ENCODE results near the gene PNN.

DNA sequence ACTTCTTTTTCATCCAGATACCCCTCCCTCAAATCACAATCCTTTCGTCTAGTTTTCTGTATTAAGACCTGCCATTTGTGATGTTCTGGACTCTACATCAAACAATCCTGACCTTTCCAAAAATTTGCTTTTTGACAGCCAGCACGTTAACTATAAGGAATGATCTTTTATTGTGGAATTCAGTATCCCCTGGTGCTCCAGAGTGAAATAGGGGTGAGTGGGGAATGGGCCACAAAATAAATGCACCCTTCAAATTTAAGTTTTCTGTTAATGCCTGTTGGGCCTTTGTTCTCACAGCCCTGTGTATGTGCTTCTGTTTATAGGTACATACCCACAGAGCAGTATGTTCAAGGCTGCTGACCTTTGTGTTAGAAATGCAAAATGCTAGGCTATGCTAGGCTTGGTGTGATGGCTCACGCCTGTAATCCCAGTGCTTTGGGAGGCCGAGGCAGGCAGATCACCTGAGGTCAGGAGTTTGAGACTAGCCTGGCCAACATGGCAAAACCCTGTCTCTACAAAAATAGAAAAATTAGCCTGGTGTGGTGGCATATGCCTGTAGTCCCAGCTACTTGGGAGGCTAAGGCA lies 12.0 kb downstream of the PNN start:
- TF ChIP-seq, protein P1, sequence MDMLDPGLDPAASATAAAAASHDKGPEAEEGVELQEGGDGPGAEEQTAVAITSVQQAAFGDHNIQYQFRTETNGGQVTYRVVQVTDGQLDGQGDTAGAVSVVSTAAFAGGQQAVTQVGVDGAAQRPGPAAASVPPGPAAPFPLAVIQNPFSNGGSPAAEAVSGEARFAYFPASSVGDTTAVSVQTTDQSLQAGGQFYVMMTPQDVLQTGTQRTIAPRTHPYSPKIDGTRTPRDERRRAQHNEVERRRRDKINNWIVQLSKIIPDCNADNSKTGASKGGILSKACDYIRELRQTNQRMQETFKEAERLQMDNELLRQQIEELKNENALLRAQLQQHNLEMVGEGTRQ (CRISPR knock-in tag; IDR thresholded peaks at IDR 0.05), result no peak
- TF ChIP-seq, protein P2, sequence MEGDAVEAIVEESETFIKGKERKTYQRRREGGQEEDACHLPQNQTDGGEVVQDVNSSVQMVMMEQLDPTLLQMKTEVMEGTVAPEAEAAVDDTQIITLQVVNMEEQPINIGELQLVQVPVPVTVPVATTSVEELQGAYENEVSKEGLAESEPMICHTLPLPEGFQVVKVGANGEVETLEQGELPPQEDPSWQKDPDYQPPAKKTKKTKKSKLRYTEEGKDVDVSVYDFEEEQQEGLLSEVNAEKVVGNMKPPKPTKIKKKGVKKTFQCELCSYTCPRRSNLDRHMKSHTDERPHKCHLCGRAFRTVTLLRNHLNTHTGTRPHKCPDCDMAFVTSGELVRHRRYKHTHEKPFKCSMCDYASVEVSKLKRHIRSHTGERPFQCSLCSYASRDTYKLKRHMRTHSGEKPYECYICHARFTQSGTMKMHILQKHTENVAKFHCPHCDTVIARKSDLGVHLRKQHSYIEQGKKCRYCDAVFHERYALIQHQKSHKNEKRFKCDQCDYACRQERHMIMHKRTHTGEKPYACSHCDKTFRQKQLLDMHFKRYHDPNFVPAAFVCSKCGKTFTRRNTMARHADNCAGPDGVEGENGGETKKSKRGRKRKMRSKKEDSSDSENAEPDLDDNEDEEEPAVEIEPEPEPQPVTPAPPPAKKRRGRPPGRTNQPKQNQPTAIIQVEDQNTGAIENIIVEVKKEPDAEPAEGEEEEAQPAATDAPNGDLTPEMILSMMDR (IDR thresholded peaks at IDR 0.05), result no peak
- TF ChIP-seq CREB1 (CRISPR knock-in tag; IDR thresholded peaks at IDR 0.05) (no peak), ZBTB21 (CRISPR knock-in tag; IDR thresholded peaks at IDR 0.05; ENCODE audit: borderline replicate concordance) (no peak), ZNF138 (CRISPR knock-in tag; conservative IDR thresholded peaks at IDR 0.05) (no peak), SP1 (CRISPR knock-in tag; conservative IDR thresholded peaks at IDR 0.05) (no peak)

Measured in WTC11 (cell line).